MM.1S (cell line): ENCODE measurements around the gene C17orf67.

Experiments
- DNase-seq: peaks from one replicate; pipeline ENCODE4 v3.0.0-alpha.2; 2015
- H2AFZ ChIP-seq: fragments of 300-600 bp; sonication (generic); 2 replicates; pipeline ENCODE4 v1.6.0; 2016; ENCODE audit warnings: antibody characterized with exemption, low read length
- H3F3A ChIP-seq: fragments of 300-600 bp; sonication (generic); 2 replicates; pipeline ENCODE4 v1.6.1; 2016; ENCODE audit warnings: mild to moderate bottlenecking, antibody characterized with exemption, low read length, moderate library complexity, mixed read lengths; ENCODE audit not compliant: insufficient read depth
- H3K27ac ChIP-seq: fragments of 300-600 bp; sonication (generic); 2 replicates; pipeline ENCODE4 v1.5.1; 2016; ENCODE audit warnings: mild to moderate bottlenecking, low read length
- H3K27me3 ChIP-seq: fragments of 300-600 bp; sonication (generic); replicated peaks from 2 replicates; pipeline ENCODE4 v1.6.0; 2016; ENCODE audit warnings: low read length; ENCODE audit not compliant: insufficient read depth
- H3K36me3 ChIP-seq: fragments of 300-600 bp; sonication (generic); replicated peaks from 2 replicates; pipeline ENCODE4 v1.6.1; 2016; ENCODE audit warnings: mild to moderate bottlenecking, low read length, mixed read lengths; ENCODE audit not compliant: insufficient read depth
- H3K4me1 ChIP-seq: fragments of 300-600 bp; sonication (generic); 2 replicates; pipeline ENCODE4 v1.6.1; 2016; ENCODE audit warnings: low read length, mixed read lengths
- H3K4me2 ChIP-seq: fragments of 300-600 bp; sonication (generic); 2 replicates; pipeline ENCODE4 v1.6.0; 2016; ENCODE audit warnings: low read depth, low read length
- H3K4me3 ChIP-seq: fragments of 300-600 bp; sonication (generic); 2 replicates; pipeline ENCODE4 v1.5.1; 2016; ENCODE audit warnings: low read length, mixed read lengths
- H3K79me2 ChIP-seq: fragments of 300-600 bp; sonication (generic); 2 replicates; pipeline ENCODE4 v1.6.1; 2016; ENCODE audit warnings: mixed run types, low read length, mixed read lengths
- H3K9ac ChIP-seq: fragments of 300-600 bp; sonication (generic); 2 replicates; pipeline ENCODE4 v1.6.1; 2016; ENCODE audit warnings: low read length, mixed read lengths
- H3K9me2 ChIP-seq: fragments of 300-600 bp; sonication (generic); replicated peaks from 2 replicates; pipeline ENCODE4 v1.6.1; 2016; ENCODE audit warnings: mild to moderate bottlenecking, low read length, mixed read lengths; ENCODE audit not compliant: insufficient read depth
- H3K9me3 ChIP-seq: fragments of 300-600 bp; sonication (generic); replicated peaks from 2 replicates; pipeline ENCODE4 v1.6.1; 2016; ENCODE audit warnings: mild to moderate bottlenecking, low read length, mixed read lengths; ENCODE audit not compliant: insufficient read depth
- H4K20me1 ChIP-seq: fragments of 300-600 bp; sonication (generic); 2 replicates; pipeline ENCODE4 v1.6.1; 2016; ENCODE audit warnings: mild to moderate bottlenecking, low read length, moderate library complexity, mixed read lengths; ENCODE audit not compliant: insufficient read depth
- CTCF ChIP-seq: fragments of 300-600 bp; sonication (generic); IDR thresholded peaks from 2 replicates; pipeline ENCODE4 v1.5.1; 2016; ENCODE audit warnings: antibody characterized with exemption, low read length, mixed read lengths
- EZH2 ChIP-seq: fragments of 300-600 bp; sonication (generic); optimal IDR thresholded peaks from 2 replicates; pipeline ENCODE3; 2017; ENCODE audit warnings: low read depth, mild to moderate bottlenecking, antibody characterized with exemption, low read length, mixed read lengths
- EZH2phosphoT487 ChIP-seq: fragments of 300-600 bp; sonication (generic); IDR thresholded peaks from 2 replicates; pipeline ENCODE4 v1.6.1; 2018; ENCODE audit warnings: antibody characterized with exemption, low read length

The C17orf67 gene

DNA sequence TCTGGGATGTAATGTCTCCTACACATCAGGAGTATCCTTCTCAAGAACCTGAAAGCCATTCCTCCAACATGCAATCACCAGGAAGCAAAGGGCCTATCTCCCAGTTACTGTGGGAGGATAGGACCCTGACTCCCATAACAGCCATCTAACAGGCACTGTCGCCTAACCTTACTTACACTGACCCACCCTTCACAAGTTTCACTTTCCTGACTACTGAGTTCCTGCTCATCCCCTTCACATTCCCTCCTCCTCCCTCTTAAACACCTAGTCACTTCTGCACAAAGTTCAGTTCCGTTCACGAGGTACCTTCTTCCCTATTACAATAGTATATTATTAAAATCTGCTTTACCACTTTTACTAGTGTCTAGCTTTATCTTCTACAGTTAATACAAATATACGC is 1.3 kb downstream of the C17orf67 start:
- Histone ChIP-seq H3K79me2 (peaks cover 71% of the 10 kb centered on the region), H2AFZ (no peak overlapping the region)
- no peak for DNase-seq

GRCh38 chr17:56831369-56832095 is 2.2 kb downstream of the C17orf67 start:
- TF ChIP-seq CTCF: no peak
- no peak for TF ChIP-seq EZH2phosphoT487
- no peak for TF ChIP-seq EZH2
- H3K27me3 ChIP-seq: no peaks in the 10 kb centered on the region
- H3K4me1 ChIP-seq: peaks cover 7% of the 10 kb centered on the region
- no peak overlapping the region for H2AFZ ChIP-seq
- H3K9me3 ChIP-seq: no peaks in the 10 kb centered on the region
- H3K36me3 ChIP-seq: no peaks in the 10 kb centered on the region
- H3K9ac ChIP-seq: no peak overlapping the region
- H3K9me2 ChIP-seq: no peaks in the 10 kb centered on the region
- no peak for DNase-seq
- H3F3A ChIP-seq: peaks cover 21% of the 10 kb centered on the region; the same call in 1 of the 2 replicates
- no peak overlapping the region for H3K27ac ChIP-seq
- H3K79me2 ChIP-seq: peaks cover 62% of the 10 kb centered on the region
- H3K4me3 ChIP-seq: no peak overlapping the region
- H4K20me1 ChIP-seq: no peaks in the 10 kb centered on the region
- no peak overlapping the region for H3K4me2 ChIP-seq

More for the DNA sequence above, 1.3 kb downstream of the C17orf67 start:
- no peaks in the 10 kb centered on the region for H3K9me2 ChIP-seq
- H3F3A ChIP-seq: peaks cover 21% of the 10 kb centered on the region; the same call in 1 of the 2 replicates
- no peaks in the 10 kb centered on the region for H3K9me3 ChIP-seq
- peaks cover 4% of the 10 kb centered on the region; the same call in 1 of the 2 replicates for H4K20me1 ChIP-seq
- H3K27me3 ChIP-seq: no peaks in the 10 kb centered on the region
- no peak for TF ChIP-seq EZH2phosphoT487
- H3K4me3 ChIP-seq: peak overlapping the region; percentile 89
- H3K27ac ChIP-seq: no peak overlapping the region; the same call in 1 of the 2 replicates
- H3K36me3 ChIP-seq: no peaks in the 10 kb centered on the region; the same call in 1 of the 2 replicates
- peaks cover 7% of the 10 kb centered on the region for H3K4me1 ChIP-seq
- H3K9ac ChIP-seq: peak overlapping the region; percentile 72; the same call in 1 of the 2 replicates
- H3K4me2 ChIP-seq: peak overlapping the region; percentile 94

GRCh38 chr17:56830726-56831368 is 2.9 kb downstream of the C17orf67 start:
- Histone ChIP-seq H3K36me3 (no peaks in the 10 kb centered on the region), H3K79me2 (peaks cover 55% of the 10 kb centered on the region), H3K27me3 (no peaks in the 10 kb centered on the region), H3K9me3 (no peaks in the 10 kb centered on the region), H3K4me1 (peaks cover 7% of the 10 kb centered on the region), H3K4me3 (no peak overlapping the region), H3K9ac (no peak overlapping the region), H2AFZ (no peak overlapping the region), H3K9me2 (no peaks in the 10 kb centered on the region), H3F3A (peaks cover 21% of the 10 kb centered on the region; the same call in 1 of the 2 replicates), H3K27ac (no peak overlapping the region), H3K4me2 (no peak overlapping the region), H4K20me1 (no peaks in the 10 kb centered on the region)
- no peak for TF ChIP-seq EZH2phosphoT487
- no peak for DNase-seq

- H2AFZ ChIP-seq: no peak overlapping the region
- H3K36me3 ChIP-seq: no peaks in the 10 kb centered on the region
- no peaks in the 10 kb centered on the region for H3K9me3 ChIP-seq
- H4K20me1 ChIP-seq: no peaks in the 10 kb centered on the region
- peaks cover 23% of the 10 kb centered on the region for H3K79me2 ChIP-seq
- H3F3A ChIP-seq: no peaks in the 10 kb centered on the region
- 0 out of 2 replicates have a peak, but pooled peaks cover 4% of the 10 kb centered on the region for H3K4me1 ChIP-seq
- H3K9ac ChIP-seq: no peak overlapping the region
- no peak overlapping the region for H3K4me3 ChIP-seq
- H3K9me2 ChIP-seq: no peaks in the 10 kb centered on the region
- H3K27ac ChIP-seq: no peak overlapping the region
- no peak for DNase-seq
- TF ChIP-seq EZH2: no peak
- no peak for TF ChIP-seq EZH2phosphoT487
- no peak for TF ChIP-seq CTCF
- H3K27me3 ChIP-seq: no peaks in the 10 kb centered on the region
- no peak overlapping the region for H3K4me2 ChIP-seq
Measured at GRCh38 chr17:56826611-56827414, 6.9 kb downstream of the C17orf67 start.
